GM12801 (cell line): ENCODE results near the gene DCST2.

Source experiments
- TF ChIP-seq, protein P1 (sequence below): IDR thresholded peaks from one replicate; pipeline ENCODE4 v1.5.1; 2011; ENCODE audit warnings: control low read depth; ENCODE audit not compliant: insufficient read length; ENCODE audit errors: extremely low read depth

The DCST2 gene

DNA sequence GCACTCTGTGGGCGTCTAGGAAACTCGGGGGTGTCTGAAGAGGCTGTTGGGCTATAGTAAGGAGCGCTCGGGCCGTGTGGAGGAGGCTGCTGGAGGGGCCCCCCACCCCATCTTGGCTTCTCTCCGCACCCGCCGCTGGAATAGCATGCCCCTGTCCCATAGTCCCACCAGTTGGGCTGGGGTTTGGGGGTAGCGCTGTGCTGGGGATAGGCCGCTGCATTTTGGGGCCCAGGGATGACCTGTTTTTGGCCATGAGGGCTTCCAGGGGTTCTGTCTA is 45.6 kb upstream of the DCST2 start:
- TF ChIP-seq, protein P1, sequence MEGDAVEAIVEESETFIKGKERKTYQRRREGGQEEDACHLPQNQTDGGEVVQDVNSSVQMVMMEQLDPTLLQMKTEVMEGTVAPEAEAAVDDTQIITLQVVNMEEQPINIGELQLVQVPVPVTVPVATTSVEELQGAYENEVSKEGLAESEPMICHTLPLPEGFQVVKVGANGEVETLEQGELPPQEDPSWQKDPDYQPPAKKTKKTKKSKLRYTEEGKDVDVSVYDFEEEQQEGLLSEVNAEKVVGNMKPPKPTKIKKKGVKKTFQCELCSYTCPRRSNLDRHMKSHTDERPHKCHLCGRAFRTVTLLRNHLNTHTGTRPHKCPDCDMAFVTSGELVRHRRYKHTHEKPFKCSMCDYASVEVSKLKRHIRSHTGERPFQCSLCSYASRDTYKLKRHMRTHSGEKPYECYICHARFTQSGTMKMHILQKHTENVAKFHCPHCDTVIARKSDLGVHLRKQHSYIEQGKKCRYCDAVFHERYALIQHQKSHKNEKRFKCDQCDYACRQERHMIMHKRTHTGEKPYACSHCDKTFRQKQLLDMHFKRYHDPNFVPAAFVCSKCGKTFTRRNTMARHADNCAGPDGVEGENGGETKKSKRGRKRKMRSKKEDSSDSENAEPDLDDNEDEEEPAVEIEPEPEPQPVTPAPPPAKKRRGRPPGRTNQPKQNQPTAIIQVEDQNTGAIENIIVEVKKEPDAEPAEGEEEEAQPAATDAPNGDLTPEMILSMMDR = no peak

DNA sequence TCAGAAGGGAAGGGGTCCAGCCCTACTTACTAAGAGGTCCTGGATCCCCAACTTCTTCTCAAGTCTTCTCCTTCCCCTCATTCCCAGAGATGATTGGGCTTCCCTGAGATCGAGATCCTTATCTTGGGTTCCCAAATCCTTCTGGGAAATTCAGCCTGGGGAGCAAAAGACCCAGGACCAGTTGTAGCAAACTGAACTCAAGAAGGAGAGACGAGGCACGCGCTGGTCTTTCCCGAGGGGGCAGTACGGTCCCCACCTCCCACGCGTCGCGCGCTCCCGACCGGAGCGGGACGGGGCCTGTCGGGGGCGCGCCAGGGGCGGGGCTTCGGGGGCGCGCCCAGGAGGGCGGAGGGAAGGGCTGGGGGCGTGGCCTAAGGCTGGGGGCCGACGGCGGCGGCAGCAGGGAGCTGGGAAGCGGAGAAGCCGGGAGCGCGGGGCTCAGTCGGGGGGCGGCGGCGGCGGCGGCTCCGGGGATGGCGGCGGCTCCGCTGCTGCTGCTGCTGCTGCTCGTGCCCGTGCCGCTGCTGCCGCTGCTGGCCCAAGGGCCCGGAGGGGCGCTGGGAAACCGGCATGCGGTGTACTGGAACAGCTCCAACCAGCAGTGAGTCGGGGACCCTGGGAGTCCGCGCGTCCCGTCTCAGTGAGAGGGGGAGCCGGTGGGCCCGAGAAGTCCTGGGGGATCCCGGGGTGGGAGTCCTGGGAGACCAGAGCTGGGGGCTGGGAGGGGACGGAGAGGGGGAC is 45.1 kb upstream of the DCST2 start, which contains the start of gene EFNA3:
Gene EFNA3, plus strand, starts transcription at position 369 of the 741 bp plus-strand sequence. Its CDS starts 105 bp downstream, at position 474.
- TF ChIP-seq, protein P1 = no peak

GRCh38 chr1:155077758-155078445 is 44.3 kb upstream of the DCST2 start:
- TF ChIP-seq, protein P1 = no peak

- TF ChIP-seq, protein P1 = no peak
Measured at GRCh38 chr1:155077346-155077745, 43.8 kb upstream of the DCST2 start.

- TF ChIP-seq, protein P1 = no peak
Measured at GRCh38 chr1:155076371-155076770, 42.8 kb upstream of the DCST2 start.

DNA sequence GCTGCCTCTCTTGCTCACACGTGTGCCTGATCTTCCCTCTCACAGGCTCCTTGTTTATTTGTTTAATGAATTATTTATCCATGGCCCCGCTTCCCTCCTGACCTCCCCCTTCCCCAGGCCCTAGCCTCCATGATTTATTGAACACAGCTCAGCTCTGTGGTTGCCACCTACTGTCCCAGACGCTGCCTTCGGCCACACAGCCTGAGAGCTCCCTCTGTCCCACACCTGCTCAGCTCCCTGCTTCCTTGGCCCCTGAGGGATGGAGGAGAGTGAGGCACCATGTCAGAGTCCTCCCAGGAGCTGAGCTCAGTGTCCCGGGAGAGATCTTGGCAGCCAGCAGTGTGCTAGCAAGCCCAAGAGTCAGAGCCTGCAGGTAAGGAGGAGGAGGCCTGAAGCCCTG is 42.0 kb upstream of the DCST2 start:
- TF ChIP-seq, protein P1 = no peak

- TF ChIP-seq, protein P1 = no peak
Measured at GRCh38 chr1:155073377-155074242, 40.0 kb upstream of the DCST2 start.
